HG03565 (cell line): ENCODE measurements around the gene DDX52.
"Not testable (repeated sequence)": the region's sequence is repeated elsewhere in the genome, so short reads cannot be mapped to it uniquely, and the experiment has no call there.

Source experiments
- ATAC-seq: cut with Tn5 transposase; IDR thresholded peaks from one replicate; pipeline ENCODE4 v1.9.1; 2021; ENCODE audit warnings: mild to moderate bottlenecking, moderate library complexity; ENCODE audit not compliant: unreplicated experiment

Gene DDX52

GRCh38 chr17:37657202-37657601, 14.0 kb upstream of the DDX52 start:
- no peak for ATAC-seq

DNA sequence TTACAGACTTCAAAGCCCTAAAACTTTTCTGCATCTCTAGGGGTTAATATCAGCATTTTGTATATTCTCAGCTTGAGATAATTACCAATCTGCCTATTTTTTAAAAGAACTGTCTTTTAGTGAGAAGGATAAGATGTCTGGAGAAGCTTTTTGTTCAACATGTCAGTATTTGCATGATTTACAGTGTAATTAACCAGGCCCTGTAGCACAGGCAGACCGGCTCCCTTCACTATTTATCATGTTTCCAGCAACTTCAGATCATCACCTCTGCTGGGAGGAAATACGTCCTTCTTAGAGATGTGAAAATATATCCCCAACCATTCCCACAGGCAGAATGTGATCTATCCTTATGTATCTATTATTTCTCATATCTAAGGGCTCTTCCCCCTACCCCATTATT, 8.6 kb upstream of the DDX52 start:
- no peak for ATAC-seq

GRCh38 chr17:37650419-37651003, 7.3 kb upstream of the DDX52 start:
- ATAC-seq = no peak

DNA sequence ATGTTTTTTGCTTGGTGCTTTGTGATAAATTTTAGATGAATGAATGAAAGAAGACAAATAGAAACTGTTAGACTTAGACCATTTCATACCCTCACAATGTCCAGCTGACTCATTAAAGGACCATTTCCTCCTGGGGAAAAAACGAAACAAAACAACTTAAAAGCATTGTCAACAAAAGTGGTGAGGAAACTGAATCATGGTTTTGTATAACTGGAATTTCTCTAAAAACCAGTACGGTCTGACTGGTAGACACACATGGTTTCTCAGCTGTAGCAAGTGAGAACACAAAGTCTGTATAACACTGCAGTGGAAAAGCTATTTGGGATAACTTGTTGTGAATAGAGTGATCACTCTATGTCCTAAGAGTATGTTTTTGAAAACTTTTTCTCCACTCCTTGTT, 5.3 kb upstream of the DDX52 start:
- no peak for ATAC-seq

- ATAC-seq = no peak
These were observed 4.6 kb upstream of the DDX52 start for GRCh38 chr17:37647856-37648255.

DNA sequence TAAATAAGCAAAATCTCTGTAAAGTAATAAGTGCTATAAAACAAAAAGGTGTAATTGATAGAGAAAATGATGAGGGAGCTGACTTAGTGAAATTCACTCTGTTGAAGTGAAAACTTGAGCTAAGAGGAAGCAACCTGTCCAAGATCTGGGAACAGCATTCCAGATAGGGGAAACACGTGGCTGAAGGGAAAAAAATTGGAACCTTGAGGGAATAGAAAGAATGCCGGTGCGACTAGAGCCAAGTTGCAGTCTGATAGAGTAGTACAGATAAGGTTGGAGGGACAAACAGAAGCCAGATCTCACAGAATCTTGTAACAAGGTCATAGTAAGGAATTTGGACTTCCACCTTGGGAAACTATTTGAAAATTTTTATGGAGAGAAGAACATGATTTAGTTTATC, 623 bp upstream of the DDX52 start:
- no peak for ATAC-seq

DNA sequence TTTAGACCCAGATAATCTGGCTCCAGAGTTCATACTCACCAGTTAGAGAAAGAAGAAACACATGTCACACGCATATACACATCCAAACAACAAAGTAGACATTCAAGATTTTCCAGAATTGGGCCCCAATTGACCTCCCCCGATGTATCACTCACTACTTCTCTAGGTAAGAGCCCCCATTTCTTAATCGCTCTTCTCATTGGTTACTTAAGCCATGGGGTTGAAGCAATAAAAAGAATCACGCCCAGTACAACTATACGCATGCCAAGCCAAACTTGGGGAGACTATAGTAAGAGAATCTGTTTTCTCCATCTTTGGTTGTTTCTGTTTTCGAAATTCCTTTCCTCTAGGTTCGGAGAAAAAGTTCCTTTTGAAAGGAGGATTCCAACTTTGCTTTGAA, 565 bp downstream of the DDX52 start:
- no peak for ATAC-seq

DNA sequence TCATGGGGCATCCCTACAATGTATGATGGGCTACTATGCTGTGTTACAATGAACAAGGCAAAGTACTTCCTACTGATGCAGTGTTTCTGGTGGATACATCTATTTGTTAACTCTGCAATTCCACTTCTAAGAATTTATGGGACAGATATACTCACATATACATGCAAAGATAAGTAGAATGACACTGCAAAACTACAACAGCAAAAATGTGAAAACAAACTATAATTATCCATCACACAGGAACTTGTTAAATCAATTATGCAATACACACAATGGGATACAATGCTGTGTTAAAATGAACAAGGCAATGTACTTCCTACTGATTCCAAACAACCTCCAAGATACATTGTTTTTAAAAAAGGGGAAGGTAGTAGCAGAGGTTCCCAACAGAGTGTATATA, 3.2 kb downstream of the DDX52 start:
- no peak for ATAC-seq

DNA sequence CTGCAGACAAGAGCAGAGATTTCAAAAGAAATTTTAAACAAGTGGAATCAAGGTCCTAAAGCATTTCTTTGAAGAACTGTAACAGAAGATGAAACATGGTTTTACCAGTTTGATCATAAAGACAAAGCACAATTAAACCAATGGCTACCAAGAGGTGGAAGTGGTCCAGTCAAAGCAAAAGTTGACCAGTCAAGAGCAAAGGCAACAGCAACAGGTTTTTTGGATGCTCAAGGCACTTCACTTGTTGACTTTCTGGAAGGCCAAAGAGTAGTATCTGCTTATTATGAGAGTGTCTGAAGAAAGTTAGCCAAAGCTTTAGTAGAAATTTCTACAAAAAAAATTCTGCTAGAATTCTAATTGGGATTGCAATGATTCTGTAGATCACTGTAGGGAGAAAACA, 5.3 kb downstream of the DDX52 start:
- no peak for ATAC-seq

DNA sequence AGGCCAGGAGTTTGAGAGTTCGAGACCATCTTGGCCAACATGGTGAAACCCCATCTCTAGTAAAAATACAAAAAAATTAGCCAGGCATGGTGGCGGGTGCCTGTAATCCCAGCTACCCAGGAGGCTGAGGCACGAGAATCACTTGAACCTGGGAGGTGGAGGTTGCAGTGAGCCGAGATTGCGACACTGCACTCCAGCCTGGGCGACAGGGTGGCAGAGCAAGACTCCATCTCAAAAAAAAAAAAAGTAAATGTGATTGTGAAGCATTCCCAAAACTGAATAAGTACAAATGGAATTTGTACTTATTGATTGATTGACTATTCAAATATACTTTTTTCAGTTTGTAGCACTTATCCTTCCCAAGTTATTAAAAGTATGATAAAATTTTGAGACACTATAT, 26.8 kb downstream of the DDX52 start:
- ATAC-seq = not testable (repeated sequence)

GRCh38 chr17:37614823-37615222, 28.4 kb downstream of the DDX52 start:
- ATAC-seq = no peak

GRCh38 chr17:37614391-37614790, 28.9 kb downstream of the DDX52 start:
- ATAC-seq = no peak

- no peak for ATAC-seq
These were observed 32.3 kb downstream of the DDX52 start for GRCh38 chr17:37610971-37611370.

DNA sequence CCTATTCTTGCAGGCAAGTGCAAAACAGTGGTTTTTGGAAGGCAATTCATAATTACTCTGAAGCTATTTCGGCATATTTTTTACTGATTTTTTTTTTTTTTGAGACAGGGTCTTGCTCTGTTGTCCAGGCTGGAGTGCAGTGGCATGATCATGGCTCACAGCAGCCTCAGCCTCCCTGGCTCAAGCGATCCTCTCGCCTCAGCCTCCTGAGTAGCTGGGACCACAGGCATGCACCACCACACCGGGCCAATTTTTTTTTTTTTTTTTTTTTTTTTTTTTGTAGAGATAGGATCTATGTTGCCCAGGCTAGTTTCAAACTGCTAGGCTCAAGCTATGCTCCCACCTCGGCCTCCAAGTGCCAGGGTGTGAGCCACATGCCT, 33.2 kb downstream of the DDX52 start:
- ATAC-seq = not testable (repeated sequence)

- peak; percentile 81 for ATAC-seq
These were observed 33.8 kb downstream of the DDX52 start, which contains the start of gene SYNRG for GRCh38 chr17:37609170-37610040. TSS of gene SYNRG (minus strand) at chr17:37609418. CDS start at chr17:37609355, 63 bp downstream.

- ATAC-seq = no peak
These were observed 34.7 kb downstream of the DDX52 start for GRCh38 chr17:37608351-37609169.

- no peak for ATAC-seq
These were observed 35.5 kb downstream of the DDX52 start for GRCh38 chr17:37607637-37608331.

DNA sequence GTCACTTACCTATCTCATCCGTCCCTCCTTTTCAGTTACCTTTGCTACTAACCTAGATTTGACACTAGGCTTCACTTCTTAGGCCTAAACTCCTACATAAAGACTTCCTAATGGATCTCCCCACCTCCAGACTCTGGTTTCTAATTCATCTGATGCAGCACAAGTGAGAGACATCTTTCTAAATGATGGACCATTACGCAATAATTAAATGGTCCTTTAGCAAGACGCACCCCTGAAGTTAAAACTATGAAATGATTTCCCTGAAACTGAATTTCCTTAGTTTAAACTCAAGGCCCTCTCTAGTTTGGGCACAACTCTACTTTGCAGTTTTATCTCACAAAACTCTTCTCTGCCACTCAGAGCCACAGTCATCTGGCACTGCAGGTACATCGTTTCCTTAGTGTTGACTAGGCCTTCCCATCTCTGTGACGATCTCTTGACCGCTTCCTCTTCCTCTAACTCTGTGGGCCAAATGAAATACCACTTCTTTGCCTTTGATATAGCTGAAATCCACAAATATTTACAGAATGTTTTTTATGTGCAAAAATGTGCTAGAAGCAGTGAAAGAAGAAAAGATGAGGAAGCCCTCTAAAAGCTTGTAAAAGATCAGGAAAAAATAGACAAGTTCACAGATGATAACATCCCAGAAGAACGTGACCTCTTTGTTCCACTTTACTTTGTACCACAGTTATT, 37.3 kb downstream of the DDX52 start:
- no peak for ATAC-seq

GRCh38 chr17:37605081-37605480, 38.2 kb downstream of the DDX52 start:
- no peak for ATAC-seq

GRCh38 chr17:37604556-37604955, 38.7 kb downstream of the DDX52 start:
- no peak for ATAC-seq
